Stimulated activated CD8-positive, alpha-beta memory T cell treated with anti-CD3 and anti-CD28 coated beads, Interleukin-4, amount 100 ng/mL, for 4 hours (primary cell): ENCODE results near the gene CALM1.

Experiments
- DNase-seq, 2 donors: peaks; one replicate each; pipeline ENCODE4 v3.0.0-alpha.2; 2020; ENCODE audit warnings: low read depth in 2 of 2, low spot score in 1 of 2

CALM1 gene

DNA sequence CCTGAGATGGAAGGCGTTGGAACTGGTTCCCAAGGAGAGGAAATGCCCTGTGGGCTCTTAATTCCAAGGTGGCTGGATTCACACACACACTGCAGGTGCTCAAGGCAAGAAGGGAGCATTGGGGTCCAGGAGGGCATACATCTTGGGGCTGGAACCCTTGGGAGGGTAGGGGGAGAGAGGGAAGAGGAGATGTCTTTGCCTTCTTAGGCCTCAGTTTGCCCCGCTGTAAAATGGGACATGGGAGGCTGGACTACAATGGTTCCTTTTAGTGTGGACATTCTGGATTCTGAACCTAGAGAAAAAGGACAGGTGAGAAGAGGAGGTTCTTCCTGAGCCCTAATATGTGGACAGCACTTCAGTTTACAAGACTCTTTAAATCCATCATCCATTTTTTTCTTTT lies 43.8 kb downstream of the CALM1 start:
- no peak for DNase-seq

DNA sequence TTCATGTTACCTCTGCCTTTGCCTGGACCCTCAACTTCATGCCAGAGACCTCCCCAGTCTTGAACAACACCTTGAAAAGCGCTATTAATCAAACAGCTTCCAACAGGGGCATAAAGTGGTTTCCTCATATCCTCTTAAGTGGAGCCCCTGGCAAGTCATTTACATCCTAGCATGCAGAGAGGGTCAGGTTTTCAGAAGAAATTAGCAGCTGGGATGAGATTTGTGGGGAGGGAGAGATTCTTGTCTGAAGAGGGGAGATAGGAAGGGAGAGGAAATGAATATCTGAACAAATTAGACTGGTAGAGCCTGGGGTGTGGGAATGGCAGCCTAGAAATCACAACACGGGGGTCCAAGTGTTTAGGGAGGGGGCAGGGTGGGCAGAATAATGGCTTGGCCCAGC lies 45.6 kb downstream of the CALM1 start:
- DNase-seq: no peak

DNA sequence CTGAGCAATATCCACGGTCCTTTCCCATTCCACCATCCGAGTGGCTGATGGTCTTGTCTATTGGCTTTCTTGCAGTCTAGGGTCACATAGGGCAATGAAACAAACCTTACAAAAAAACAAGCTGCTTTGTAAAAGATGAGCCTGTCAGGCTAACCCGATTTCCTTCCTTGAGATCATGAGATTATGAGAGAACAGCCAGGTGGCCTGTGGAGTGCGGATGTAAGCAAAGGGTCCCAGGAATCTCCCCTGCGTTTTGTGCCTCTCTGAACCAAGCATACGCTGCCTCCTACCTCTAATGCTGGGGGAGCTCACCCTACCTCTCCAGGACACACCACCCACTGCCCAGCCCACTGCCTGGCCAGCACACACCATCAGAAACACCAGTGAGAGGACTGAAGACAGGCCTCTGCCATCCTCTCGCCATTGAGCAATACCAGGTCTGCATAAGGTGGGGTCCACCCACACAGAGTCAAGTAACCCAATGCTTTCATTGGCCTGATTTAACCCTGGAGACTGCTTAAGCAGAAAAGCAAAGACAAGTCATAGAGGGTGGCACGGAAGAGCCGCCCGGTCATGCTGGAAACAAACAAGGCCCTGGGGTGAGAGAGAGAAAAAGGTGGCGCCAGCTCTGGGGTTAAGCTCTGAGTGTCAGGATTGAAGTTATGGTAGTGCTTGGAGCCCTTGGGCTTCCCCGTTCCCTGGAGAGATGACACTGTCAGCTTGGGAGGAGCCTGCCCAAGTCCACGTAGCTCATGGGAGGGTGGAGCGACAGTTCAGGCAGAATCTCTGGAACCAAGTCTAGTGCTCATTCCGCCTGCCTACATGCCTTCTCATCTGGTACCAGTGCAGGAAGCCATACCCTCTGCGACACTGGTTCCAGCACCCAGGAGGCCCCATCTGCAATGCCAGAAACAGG lies 46.6 kb downstream of the CALM1 start:
- no peak for DNase-seq

DNA sequence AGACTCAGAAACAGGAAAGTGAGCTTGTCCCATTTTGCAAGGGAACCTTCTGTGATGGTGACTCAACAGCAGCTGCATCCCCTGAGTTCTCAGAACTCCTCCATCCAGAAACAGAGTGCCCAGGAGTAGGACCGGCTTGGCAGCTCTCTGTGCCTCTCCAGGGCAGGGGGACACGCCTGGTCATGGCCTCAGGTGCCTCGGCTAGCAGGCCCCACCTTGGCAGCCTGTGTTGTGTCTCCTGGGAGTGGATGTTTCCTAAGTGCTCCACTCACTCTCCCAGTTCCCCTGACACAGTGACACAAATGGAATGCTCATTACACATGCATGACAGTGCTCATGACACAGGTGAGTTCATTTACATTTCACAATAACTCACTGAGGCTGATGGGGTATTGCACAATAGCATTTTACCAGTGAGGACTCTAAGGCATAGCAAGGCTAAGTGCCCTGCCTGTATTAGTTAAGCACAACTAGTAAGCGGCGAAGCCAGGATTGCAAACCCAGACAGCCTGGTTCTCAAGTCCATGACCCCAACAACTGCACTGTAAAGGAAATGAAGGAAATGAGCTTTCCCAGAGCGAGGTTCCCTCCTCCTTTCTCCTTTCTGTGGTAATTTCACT lies 47.4 kb downstream of the CALM1 start:
- DNase-seq: no peak

DNA sequence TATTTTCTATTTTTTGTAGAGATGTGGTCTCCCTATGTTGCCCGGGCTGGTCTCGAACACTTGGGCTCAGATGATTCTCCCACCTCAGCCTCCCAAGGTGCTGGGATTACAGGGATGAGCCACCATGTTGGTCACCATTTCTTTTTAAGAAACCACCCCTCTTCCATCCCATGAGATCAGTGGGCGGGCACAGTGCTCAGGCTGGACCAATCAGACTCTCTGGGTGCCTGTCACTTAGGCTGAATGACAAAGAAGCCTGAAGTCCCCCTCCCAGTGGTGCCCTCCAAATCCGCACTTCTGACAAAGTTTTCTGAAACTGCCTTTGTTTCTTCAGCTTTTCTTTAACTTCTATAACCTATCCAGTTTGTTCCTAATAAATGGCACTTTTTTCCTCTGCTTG lies 48.2 kb downstream of the CALM1 start:
- DNase-seq: no peak

DNA sequence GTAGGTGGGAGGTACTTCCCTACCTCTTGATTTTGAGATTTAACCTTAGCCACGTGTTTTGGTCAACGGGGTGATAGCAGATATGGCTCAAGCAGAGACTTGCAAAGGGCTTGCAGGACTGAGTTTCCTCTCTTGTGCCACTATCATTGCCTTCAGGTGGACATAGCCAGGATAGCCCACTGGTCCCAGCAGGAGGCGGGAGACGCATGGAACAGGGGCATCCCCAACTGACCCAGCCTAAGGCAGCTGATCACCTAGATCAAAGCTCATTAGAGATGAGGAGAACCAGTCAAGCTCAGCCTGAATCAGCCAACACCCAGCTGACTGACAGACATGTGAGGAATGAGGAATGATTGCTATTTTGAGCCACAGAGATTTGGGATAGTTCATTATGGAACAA lies 49.6 kb downstream of the CALM1 start:
- no peak for DNase-seq

DNA sequence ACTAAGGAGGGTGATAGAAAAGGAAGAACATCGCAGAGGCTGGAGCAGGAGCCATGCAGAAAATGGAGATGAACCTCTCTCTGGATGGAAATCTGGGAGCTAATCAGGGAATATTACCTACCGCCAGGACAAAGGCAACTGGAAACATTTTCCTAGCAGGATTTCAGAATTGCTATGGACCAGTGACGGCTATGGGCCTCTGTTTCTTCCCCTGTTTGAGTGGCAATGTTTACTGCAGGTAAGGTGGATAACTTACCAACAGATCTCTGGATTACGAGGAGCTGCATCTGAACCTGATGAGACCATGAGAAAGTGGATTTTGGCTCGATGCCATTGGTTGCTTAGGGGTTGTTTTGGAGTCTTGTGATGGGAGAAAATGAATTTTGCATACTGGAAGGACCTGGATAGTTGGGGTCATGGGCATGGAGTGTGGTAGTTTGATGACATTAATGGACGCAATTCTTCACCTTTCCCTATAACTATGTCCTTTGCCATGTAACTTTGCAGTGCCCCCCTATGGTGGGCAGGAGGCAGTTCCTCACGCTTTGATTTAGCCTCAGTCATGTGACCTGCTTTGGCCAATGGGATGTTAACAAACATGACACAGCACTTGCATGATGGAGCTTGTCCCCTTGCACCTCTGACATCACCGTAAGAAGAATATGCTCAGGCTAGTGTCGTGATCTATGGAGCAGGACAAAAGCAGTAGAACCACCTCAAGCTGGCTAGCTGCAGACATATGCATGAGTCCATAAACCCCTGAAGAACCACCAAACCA lies 51.1 kb downstream of the CALM1 start:
- DNase-seq: no peak

DNA sequence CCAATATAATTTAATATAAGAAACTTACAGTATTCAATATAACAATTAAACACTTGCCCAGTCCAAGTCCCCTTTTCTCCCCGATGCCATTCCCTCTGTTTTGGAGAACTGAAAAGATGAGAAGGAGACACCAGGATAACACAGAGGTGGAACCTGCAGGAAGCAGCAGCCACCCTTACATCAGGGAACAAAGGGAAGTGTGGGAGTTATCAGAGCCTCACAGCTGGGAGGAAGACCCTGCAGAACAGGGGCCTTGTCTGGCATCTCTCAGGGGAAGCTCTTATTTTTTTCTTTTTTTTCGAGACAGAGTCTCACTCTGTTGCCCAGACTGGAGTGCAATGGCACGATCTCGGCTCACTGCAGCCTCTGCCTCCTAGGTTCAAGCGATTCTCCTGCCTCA lies 52.6 kb downstream of the CALM1 start:
- DNase-seq: no peak

DNA sequence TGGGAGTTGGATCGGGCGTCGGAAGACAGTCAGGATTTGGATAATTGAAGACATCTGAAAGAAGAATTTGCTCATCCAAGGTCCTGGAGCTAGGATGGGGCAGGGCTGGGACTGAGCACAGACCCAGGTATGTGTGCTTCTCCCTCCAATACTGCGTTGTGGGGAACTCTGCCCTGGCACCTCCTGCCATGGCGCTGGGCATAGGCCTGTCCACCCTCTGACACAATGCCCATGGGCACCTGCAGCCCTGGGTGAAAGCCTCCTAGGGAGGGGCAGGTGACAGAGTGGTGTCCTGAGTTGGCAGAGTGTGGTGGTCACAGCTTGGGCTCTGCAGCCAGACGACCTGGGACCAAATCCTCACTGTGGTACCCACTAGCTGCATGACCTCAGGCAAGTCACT lies 53.3 kb downstream of the CALM1 start:
- DNase-seq: no peak

DNA sequence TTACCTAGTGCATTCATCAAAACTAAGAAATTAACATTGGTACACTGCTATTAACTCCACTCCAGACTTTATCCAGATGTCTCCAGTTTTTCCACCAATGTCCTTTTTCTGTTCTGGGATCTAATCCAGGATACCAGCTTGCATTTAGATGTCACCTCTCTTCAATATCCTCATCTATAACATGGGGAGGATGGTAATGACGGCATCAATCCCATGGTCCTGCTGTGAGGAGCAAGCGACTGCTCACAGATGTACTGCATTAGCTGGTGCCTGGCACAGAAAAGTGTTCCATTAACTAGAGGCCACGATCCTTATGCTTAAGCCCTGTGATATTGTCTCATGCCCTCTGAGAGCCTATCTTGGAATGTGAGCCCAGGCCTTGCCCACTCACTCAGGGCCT lies 53.8 kb downstream of the CALM1 start:
- no peak for DNase-seq

DNA sequence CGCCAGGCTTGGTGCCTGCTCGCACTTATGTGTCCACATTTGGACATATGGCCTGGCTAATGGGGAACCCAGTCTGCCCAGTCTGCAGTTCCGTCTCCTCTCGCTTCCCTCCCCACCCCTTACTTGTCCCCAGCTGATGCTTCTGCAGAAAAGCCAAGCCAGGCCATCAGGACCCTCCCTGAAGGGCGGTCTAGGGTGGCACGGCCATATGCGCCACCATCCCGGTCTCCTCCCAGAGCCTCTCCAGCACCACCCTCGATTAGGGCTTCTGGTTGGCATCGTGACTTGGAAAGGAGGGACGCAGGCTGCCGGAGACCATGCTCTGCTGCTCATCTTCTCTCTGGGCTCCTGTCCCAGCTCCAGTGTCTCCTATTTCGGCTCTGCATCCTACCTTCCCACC lies 54.6 kb downstream of the CALM1 start:
- no peak for DNase-seq

DNA sequence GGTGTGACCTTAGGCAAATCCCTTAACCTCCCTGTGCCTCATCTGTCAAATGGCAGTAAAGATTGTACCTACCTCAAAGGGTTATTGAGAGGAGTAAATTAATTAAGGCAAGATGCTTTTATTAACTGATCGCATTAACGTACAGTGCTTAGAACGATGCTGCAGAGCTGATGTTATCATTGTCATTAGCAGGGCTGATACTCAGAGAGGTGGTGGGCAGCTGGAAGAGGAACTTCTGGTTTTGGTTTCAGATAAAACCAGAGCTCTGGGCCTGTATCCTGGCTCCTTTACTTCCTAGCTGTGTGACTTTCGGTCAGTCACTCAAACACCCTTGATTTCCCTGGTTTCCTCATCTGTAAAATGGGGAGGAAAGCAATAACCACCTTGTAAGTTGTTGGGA lies 55.1 kb downstream of the CALM1 start:
- DNase-seq: no peak

DNA sequence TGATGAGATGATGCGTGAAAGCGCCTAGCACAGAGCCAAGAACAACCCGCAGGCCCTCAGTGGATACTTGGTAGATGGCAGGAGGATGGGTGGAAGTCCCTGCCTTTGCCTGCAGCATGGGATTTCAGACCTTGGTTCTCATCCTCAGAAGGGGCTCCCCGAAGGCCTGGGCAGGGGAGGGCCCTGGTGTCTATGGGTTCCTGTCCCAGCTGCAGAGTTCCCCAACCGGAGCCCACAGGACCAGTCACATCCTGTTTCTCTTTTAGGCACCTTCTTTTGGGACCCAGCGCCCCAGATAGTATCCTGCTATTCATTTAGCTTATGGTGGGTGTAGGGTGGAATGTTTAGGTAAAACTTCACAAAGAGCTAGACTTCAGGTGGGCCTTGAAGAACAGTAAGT lies 55.5 kb downstream of the CALM1 start:
- no peak for DNase-seq

DNA sequence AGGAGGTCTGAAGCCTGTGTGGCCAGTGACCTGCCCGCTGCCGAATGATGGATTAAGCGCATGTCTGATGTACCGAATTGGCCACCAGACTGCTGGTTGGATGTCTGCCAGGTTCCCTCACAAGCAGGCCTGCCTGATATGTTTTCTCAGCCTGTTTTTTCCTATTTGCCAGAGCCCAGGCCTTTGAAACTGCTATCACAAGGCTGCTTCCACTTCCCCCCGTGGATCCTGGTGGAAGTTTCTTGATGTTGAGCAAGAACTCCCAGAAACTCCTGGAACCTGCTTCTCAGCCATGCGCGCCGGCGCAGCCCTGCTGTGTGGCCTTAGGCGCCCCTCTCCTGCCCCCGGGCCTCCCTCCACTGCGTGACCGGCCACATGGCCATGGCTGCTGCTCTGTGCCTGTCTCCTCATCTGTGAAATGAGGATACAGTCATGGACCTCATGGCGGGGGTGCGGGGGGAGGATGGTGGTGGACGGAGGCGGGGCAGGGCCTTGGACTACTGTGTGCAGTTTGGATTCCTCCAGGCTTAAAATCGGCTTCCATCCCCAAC lies 56.6 kb downstream of the CALM1 start:
- DNase-seq: no peak

DNA sequence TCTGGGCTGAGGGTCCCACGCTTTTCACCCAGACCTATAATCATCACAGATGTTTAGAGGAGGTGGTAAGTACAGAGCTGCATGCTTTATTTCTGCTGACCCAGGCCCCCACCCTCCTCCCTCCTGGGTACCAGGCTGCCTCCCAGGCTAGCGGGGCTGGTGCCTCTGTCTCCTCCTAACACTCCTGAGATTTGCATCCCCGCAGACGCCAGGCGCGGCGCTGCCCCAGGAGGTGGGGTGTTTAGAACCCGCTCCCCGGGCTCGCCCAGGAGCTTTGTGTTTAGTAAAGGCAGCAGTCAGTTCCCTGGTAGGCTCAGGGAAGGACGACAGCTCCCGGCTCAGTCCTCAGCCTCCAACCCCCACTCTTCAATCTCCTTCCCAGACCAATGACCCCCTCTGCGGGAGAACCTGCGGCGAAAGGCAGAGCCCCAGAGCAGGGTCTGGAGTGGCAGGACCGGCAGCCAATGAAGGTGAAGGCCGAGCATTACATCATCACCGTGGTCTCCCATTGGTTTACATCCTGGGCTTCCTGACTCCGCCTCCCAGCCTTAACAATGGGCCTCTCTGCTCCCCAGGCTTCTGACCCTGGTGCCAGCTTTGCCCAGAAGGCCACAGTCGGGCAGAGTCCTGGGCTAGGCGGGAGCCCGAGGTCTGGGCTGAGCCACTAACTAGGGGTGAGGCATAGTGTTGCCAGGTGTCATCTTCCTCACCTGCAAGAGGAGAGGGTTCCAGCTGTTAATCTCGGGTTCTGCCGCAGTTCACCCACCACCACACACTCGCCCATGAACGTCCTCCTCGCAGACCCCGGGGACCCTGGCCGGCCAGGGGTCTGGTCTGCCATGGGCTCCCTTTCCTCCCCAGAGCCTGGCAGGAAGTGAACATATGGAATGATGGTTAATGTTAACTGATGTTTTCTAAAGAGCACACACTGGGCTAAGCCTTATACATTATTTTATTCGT lies 57.5 kb downstream of the CALM1 start:
- DNase-seq: no peak

DNA sequence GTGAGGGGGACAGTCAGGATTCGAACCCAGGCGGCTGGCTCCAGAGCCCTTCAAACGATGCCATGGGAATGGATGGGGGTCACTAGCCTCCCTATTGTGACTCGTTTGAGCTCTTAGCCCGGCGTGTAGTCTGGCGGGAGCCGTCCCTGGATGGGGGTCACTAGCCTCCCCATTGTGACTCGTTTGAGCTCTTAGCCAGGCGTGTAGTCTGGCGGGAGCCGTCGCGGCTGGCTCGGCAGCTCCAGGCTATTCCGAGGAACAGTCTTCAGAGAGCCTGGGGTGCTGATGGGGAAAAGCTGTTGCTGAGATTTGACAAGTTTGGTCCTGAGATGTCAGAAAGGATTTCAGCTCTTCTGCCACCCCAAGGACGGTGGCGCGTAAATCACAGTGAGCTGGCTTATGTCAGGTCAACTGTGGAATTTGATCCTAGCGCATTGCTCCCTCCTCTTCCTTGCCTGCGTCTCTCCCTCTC lies 58.3 kb downstream of the CALM1 start:
- DNase-seq: no peak

DNA sequence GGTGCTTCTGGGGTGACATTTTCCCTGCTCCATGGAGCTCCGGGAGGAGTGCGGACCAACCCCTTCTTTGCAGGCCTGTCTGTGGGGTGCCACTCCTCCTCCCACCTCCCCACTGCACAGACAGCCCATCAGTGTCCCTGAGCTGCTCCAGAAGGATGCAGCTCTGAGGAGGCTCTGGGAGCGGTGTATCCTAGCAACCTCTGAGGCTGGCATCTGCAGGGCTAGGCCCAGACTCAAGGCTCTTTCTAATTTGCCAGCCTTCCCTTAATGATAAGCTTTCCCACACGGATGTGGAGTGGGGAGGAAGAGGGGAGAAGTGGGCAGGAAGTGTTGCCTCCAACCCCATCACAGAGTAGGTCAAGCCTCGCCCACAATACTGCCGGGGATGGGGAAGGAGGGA lies 59.7 kb downstream of the CALM1 start:
- no peak for DNase-seq

DNA sequence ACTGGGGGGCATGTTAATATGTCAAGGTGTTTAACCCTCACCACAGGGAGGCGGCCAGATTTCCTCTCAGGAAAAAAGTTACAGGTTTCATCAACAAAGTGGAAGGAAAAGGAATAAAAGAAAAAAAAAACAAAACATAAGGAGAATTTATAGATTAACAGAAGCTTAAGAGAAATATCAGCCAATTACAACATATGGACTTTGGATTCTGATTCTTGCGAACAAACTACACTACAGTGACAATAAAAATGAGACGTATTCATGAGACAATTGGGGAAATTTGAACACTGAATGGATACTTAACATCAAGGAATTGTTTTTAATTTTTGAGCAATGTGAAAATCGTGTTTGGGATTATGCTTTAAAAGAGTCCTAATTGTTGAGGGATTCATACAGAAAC lies 60.4 kb downstream of the CALM1 start:
- no peak for DNase-seq
